SK-N-SH treated with all-trans-retinoic acid at 6 μM for 48 hours (cell line): ENCODE measurements around the gene TRIM61.

Experiments used
- ATAC-seq: fragments of 200-7000 bp; cut with Tn5 transposase; 3 replicates; pipeline ENCODE4 v1.9.1; 2020; ENCODE audit warnings: mild to moderate bottlenecking, moderate library complexity
- ARNTL ChIP-seq: fragments of 450-650 bp; formaldehyde crosslinking; IDR thresholded peaks from 2 replicates; pipeline ENCODE4 v1.5.0; 2020; ENCODE audit warnings: low read depth, mild to moderate bottlenecking, moderate library complexity, borderline replicate concordance
- BACH2 ChIP-seq: fragments of 250-450 bp; sonication (Bioruptor Pico); IDR thresholded peaks from 2 replicates; pipeline ENCODE4 v1.9.0; 2021; ENCODE audit warnings: mild to moderate bottlenecking, borderline replicate concordance
- CREB5 ChIP-seq: fragments of 250-450 bp; sonication (Bioruptor Pico); IDR thresholded peaks from 2 replicates; pipeline ENCODE4 v1.5.1; 2020; ENCODE audit warnings: low read depth, mild to moderate bottlenecking, moderate library complexity
- CSDC2 ChIP-seq: fragments of 250-450 bp; sonication (Bioruptor Pico); IDR thresholded peaks from 2 replicates; pipeline ENCODE4 v1.5.0; 2020; ENCODE audit warnings: mild to moderate bottlenecking, moderate library complexity
- ESRRG ChIP-seq: fragments of 250-450 bp; sonication (Bioruptor Pico); IDR thresholded peaks from 2 replicates; pipeline ENCODE4 v1.6.1; 2021; ENCODE audit warnings: mild to moderate bottlenecking
- OSR1 ChIP-seq: fragments of 250-450 bp; sonication (Bioruptor Pico); IDR thresholded peaks from 2 replicates; pipeline ENCODE4 v1.8.0; 2022; ENCODE audit warnings: moderate library complexity, mild to moderate bottlenecking, inconsistent platforms
- PATZ1 ChIP-seq: fragments of 250-450 bp; sonication (Bioruptor Pico); IDR thresholded peaks from 2 replicates; pipeline ENCODE4 v1.8.0; 2020; ENCODE audit warnings: mild to moderate bottlenecking, moderate library complexity, borderline replicate concordance
- POU6F1 ChIP-seq: fragments of 250-450 bp; sonication (Bioruptor Pico); IDR thresholded peaks from 2 replicates; pipeline ENCODE4 v1.8.0; 2021; ENCODE audit warnings: low read depth, mild to moderate bottlenecking, moderate library complexity, borderline replicate concordance
- PPARA ChIP-seq: fragments of 250-450 bp; sonication (Bioruptor Pico); IDR thresholded peaks from 2 replicates; pipeline ENCODE4 v1.5.0; 2020; ENCODE audit warnings: mild to moderate bottlenecking, borderline replicate concordance
- TCF4 ChIP-seq: fragments of 250-450 bp; sonication (Bioruptor Pico); IDR thresholded peaks from 2 replicates; pipeline ENCODE4 v1.8.0; 2021; ENCODE audit warnings: mild to moderate bottlenecking, moderate library complexity, borderline replicate concordance
- TOX ChIP-seq: fragments of 250-450 bp; sonication (Bioruptor Pico); IDR thresholded peaks from 2 replicates; pipeline ENCODE4 v1.8.0; 2021; ENCODE audit warnings: mild to moderate bottlenecking, moderate library complexity, borderline replicate concordance
- TSHZ2 ChIP-seq: fragments of 250-450 bp; sonication (Bioruptor Pico); IDR thresholded peaks from 2 replicates; pipeline ENCODE4 v1.5.0; 2020; ENCODE audit warnings: mild to moderate bottlenecking, moderate library complexity
- ZC3H10 ChIP-seq: fragments of 250-450 bp; sonication (Bioruptor Pico); IDR thresholded peaks from 2 replicates; pipeline ENCODE4 v1.5.1; 2021; ENCODE audit warnings: mild to moderate bottlenecking, moderate library complexity
- ZFP3 ChIP-seq: fragments of 250-450 bp; sonication (Bioruptor Pico); IDR thresholded peaks from 2 replicates; pipeline ENCODE4 v1.5.0; 2020; ENCODE audit warnings: mild to moderate bottlenecking, moderate library complexity
- ZNF565 ChIP-seq: fragments of 450-650 bp; formaldehyde crosslinking; conservative IDR thresholded peaks from 2 replicates; pipeline ENCODE4 v1.5.0; 2020; ENCODE audit warnings: low read depth, mild to moderate bottlenecking, moderate library complexity
- ZNF70 ChIP-seq: fragments of 450-650 bp; formaldehyde crosslinking; IDR thresholded peaks from 2 replicates; pipeline ENCODE4 v1.5.0; 2020; ENCODE audit warnings: mild to moderate bottlenecking, moderate library complexity

The TRIM61 gene

GRCh38 chr4:164926301-164926700 is 51.2 kb downstream of the TRIM61 start:
- no peak for ATAC-seq
- TF ChIP-seq CSDC2 (CRISPR knock-in tag) = no peak
- TF ChIP-seq TCF4 = no peak
- TF ChIP-seq POU6F1 (CRISPR knock-in tag) = no peak
- TF ChIP-seq TOX = no peak
- no peak for TF ChIP-seq CREB5
- no peak for TF ChIP-seq BACH2
- no peak for TF ChIP-seq ARNTL (CRISPR knock-in tag)

GRCh38 chr4:164924670-164925238 is 52.7 kb downstream of the TRIM61 start:
- TF ChIP-seq PPARA (CRISPR knock-in tag) (no peak), TCF4 (no peak), ZFP3 (CRISPR knock-in tag) (no peak), TSHZ2 (CRISPR knock-in tag) (no peak), ZNF565 (CRISPR knock-in tag) (no peak), ZC3H10 (no peak), CSDC2 (CRISPR knock-in tag) (no peak), POU6F1 (CRISPR knock-in tag) (no peak), PATZ1 (CRISPR knock-in tag) (no peak), ZNF70 (CRISPR knock-in tag) (no peak)
- no peak for ATAC-seq

GRCh38 chr4:164918956-164919355 is 58.5 kb downstream of the TRIM61 start:
- ATAC-seq = no peak
- TF ChIP-seq ZNF565 (CRISPR knock-in tag) (no peak), ARNTL (CRISPR knock-in tag) (no peak), CSDC2 (CRISPR knock-in tag) (no peak), TCF4 (no peak), ESRRG (CRISPR knock-in tag) (no peak), TSHZ2 (CRISPR knock-in tag) (no peak), ZC3H10 (no peak), OSR1 (no peak)
